Activated naive CD8-positive, alpha-beta T cell treated with anti-CD3 and anti-CD28 coated beads, Interleukin-2, amount 10 ng/mL, durations not matched to agents 7 days and 5 days (primary cell): ENCODE results near the gene RDH5. TPM values are rescaled to one million over a fixed set of nuclear protein-coding genes. Genes with fewer than 3 reads are reported as not detected.
A peak's percentile ranks its signal among the peaks of the same experiment; 100 is the strongest.
"Not testable (repeated sequence)": the region's sequence is repeated elsewhere in the genome, so short reads cannot be mapped to it uniquely, and the experiment has no call there.

Source experiments
- ATAC-seq: fragments of 150-1000 bp; cut with Tn5 transposase; one replicate; pipeline ENCODE4 v1.10.0; 2021; ENCODE audit warnings: low read depth, moderate library complexity
- POLR2A ChIA-PET: fragments of 350-600 bp; sonication (Branson Sonifier 250); formaldehyde crosslinking; loops from one replicate; lab custom pipeline; 2021; ENCODE audit warnings: antibody characterized with exemption; lab: Charles Lee
- DNase-seq: peaks from one replicate; pipeline ENCODE4 v3.0.0; 2021
- H3K27ac Mint-ChIP-seq: one replicate; pipeline ENCODE4 v1.8.0; 2022; ENCODE audit warnings: mild to moderate bottlenecking, mixed read lengths
- H3K27me3 Mint-ChIP-seq: one replicate; pipeline ENCODE4 v1.8.0; 2022; ENCODE audit warnings: mild to moderate bottlenecking, moderate library complexity, mixed read lengths
- H3K36me3 Mint-ChIP-seq: one replicate; pipeline ENCODE4 v1.8.0; 2021; ENCODE audit warnings: mild to moderate bottlenecking, mixed read lengths
- H3K4me1 Mint-ChIP-seq: one replicate; pipeline ENCODE4 v1.8.0; 2021; ENCODE audit warnings: mixed read lengths
- H3K4me3 Mint-ChIP-seq: one replicate; pipeline ENCODE4 v1.8.0; 2022; ENCODE audit warnings: mild to moderate bottlenecking, moderate library complexity, mixed read lengths
- H3K9me3 Mint-ChIP-seq: one replicate; pipeline ENCODE4 v1.8.0; 2021; ENCODE audit warnings: mixed read lengths
- total RNA-seq, 2 experiments: library from RNA; stranded (reverse); gene quantifications; one replicate each; pipeline ENCODE4 v1.2.3, GENCODE V29; 2021

RDH5 gene
- total RNA-seq, 2 experiments from 2014 or later: 19.0 to 21.2 TPM

GRCh38 chr12:55758575-55758974 lies 38.4 kb downstream of the RDH5 start:
- H3K27ac Mint-ChIP-seq, H3K9me3 Mint-ChIP-seq, H3K27me3 Mint-ChIP-seq, H3K4me1 Mint-ChIP-seq, H3K4me3 Mint-ChIP-seq, DNase-seq, ATAC-seq: not testable (repeated sequence)
- H3K36me3 Mint-ChIP-seq: peaks cover 31% of the 10 kb centered on the region
- POLR2A ChIA-PET: interaction anchor here (0.7 kb wide), 1 partner anchor 22 kb away, joined by 7 read pairs; no protein-coding TSS in a partner anchor

GRCh38 chr12:55760663-55761062 lies 40.5 kb downstream of the RDH5 start:
- POLR2A ChIA-PET: no interaction called here
- peaks cover 1% of the 10 kb centered on the region for H3K4me1 Mint-ChIP-seq

GRCh38 chr12:55762646-55763045 lies 42.5 kb downstream of the RDH5 start:
- DNase-seq (no peak), ATAC-seq (no peak)
- Mint-ChIP-seq H3K4me1 (peaks cover 3% of the 10 kb centered on the region), H3K36me3 (peaks cover 32% of the 10 kb centered on the region), H3K27ac (no peak overlapping the region), H3K4me3 (no peak overlapping the region), H3K9me3 (no peaks in the 10 kb centered on the region), H3K27me3 (no peaks in the 10 kb centered on the region)
- POLR2A ChIA-PET: interaction anchor here (0.7 kb wide), 1 partner anchor 215 kb away, joined by 4 read pairs; no protein-coding TSS in a partner anchor

More at GRCh38 chr12:55760663-55761062, 40.5 kb downstream of the RDH5 start:
- ATAC-seq (no peak), DNase-seq (no peak)
- H3K27me3 Mint-ChIP-seq: no peaks in the 10 kb centered on the region
- H3K9me3 Mint-ChIP-seq: no peaks in the 10 kb centered on the region
- H3K4me3 Mint-ChIP-seq: no peak overlapping the region
- H3K36me3 Mint-ChIP-seq: peaks cover 31% of the 10 kb centered on the region
- H3K27ac Mint-ChIP-seq: no peak overlapping the region

GRCh38 chr12:55765736-55766290 lies 45.6 kb downstream of the RDH5 start:
- peaks cover 17% of the 10 kb centered on the region for H3K36me3 Mint-ChIP-seq
- H3K27ac Mint-ChIP-seq: peak overlapping the region; percentile 66
- no peaks in the 10 kb centered on the region for H3K9me3 Mint-ChIP-seq
- POLR2A ChIA-PET: no interaction called here
- H3K4me3 Mint-ChIP-seq: no peak overlapping the region
- ATAC-seq (no peak), DNase-seq (no peak)
- H3K4me1 Mint-ChIP-seq: peaks cover 5% of the 10 kb centered on the region
- no peaks in the 10 kb centered on the region for H3K27me3 Mint-ChIP-seq

- Mint-ChIP-seq H3K27me3 (no peaks in the 10 kb centered on the region), H3K27ac (no peak overlapping the region), H3K36me3 (peaks cover 16% of the 10 kb centered on the region), H3K4me1 (peaks cover 7% of the 10 kb centered on the region), H3K9me3 (no peaks in the 10 kb centered on the region), H3K4me3 (no peak overlapping the region)
- DNase-seq: no peak
- no peak for ATAC-seq
- POLR2A ChIA-PET: no interaction called here
Observed at GRCh38 chr12:55767156-55767555, 47.0 kb downstream of the RDH5 start.

GRCh38 chr12:55771736-55772135 lies 51.5 kb downstream of the RDH5 start:
- Mint-ChIP-seq H3K9me3 (no peaks in the 10 kb centered on the region), H3K27ac (no peak overlapping the region), H3K4me3 (no peak overlapping the region), H3K27me3 (no peaks in the 10 kb centered on the region), H3K36me3 (peaks cover 15% of the 10 kb centered on the region), H3K4me1 (peaks cover 11% of the 10 kb centered on the region)
- POLR2A ChIA-PET: no interaction called here
- no peak for DNase-seq
- no peak for ATAC-seq

Other genes starting within 250 kb of the RDH5 start
- gene OR6C68, start 228.0 kb upstream of the RDH5 start, total RNA-seq: not detected
- gene OR6C4, start 170.8 kb upstream of the RDH5 start, total RNA-seq: not detected
- not detected for gene OR2AP1, start 147.9 kb upstream of the RDH5 start, total RNA-seq
- gene OR10P1, start 83.5 kb upstream of the RDH5 start, total RNA-seq: not detected
- 1 to 10 TPM; 4.1 to 4.2 TPM for gene ITGA7, start 12.5 kb upstream of the RDH5 start, total RNA-seq
- 100 to 1,000 TPM; 116 to 135 TPM for gene BLOC1S1, start 4.3 kb upstream of the RDH5 start, total RNA-seq
- 100 to 1,000 TPM; 150 to 165 TPM for gene CD63, start 8.6 kb downstream of the RDH5 start, total RNA-seq
- gene GDF11, start 22.7 kb downstream of the RDH5 start, total RNA-seq: 10 to 100 TPM; 10.2 to 11.5 TPM
- 10 to 100 TPM; 80.6 to 82.4 TPM for gene SARNP, start 97.3 kb downstream of the RDH5 start, total RNA-seq
- gene ORMDL2, start 97.6 kb downstream of the RDH5 start, total RNA-seq: 10 to 100 TPM; 43.4 to 45.4 TPM
- gene DNAJC14, start 109.2 kb downstream of the RDH5 start, total RNA-seq: 10 to 100 TPM; 32.3 to 37.9 TPM
- gene MMP19, start 122.5 kb downstream of the RDH5 start, total RNA-seq: 1 to 10 TPM in 1 of 2 experiments, under 1 TPM in 1; 0.89 to 1.7 TPM
- 10 to 100 TPM; 48.3 to 48.7 TPM for gene PYM1, start 207.5 kb downstream of the RDH5 start, total RNA-seq
- 100 to 1,000 TPM; 783 to 790 TPM for gene DGKA, start 210.8 kb downstream of the RDH5 start, total RNA-seq
- gene PMEL, start 245.6 kb downstream of the RDH5 start, total RNA-seq: under 1 TPM in 1 of 2 experiments, not detected in 1; 0.42 TPM
- 100 to 1,000 TPM; 117 to 125 TPM for gene CDK2, start 246.4 kb downstream of the RDH5 start, total RNA-seq